ENCODE data around the gene C9orf152. TPM values are rescaled to one million over a fixed set of nuclear protein-coding genes. Genes with fewer than 3 reads are reported as not detected.
A peak's percentile ranks its signal among the peaks of the same experiment; 100 is the strongest.

The C9orf152 gene
- total and polyA plus RNA-seq, 2 of the 13 experiments (the other 11 are each of a cell fraction or from before 2014, with no cell fraction given) = 0.24 to 0.48 TPM

- TF ChIP-seq, protein P1, sequence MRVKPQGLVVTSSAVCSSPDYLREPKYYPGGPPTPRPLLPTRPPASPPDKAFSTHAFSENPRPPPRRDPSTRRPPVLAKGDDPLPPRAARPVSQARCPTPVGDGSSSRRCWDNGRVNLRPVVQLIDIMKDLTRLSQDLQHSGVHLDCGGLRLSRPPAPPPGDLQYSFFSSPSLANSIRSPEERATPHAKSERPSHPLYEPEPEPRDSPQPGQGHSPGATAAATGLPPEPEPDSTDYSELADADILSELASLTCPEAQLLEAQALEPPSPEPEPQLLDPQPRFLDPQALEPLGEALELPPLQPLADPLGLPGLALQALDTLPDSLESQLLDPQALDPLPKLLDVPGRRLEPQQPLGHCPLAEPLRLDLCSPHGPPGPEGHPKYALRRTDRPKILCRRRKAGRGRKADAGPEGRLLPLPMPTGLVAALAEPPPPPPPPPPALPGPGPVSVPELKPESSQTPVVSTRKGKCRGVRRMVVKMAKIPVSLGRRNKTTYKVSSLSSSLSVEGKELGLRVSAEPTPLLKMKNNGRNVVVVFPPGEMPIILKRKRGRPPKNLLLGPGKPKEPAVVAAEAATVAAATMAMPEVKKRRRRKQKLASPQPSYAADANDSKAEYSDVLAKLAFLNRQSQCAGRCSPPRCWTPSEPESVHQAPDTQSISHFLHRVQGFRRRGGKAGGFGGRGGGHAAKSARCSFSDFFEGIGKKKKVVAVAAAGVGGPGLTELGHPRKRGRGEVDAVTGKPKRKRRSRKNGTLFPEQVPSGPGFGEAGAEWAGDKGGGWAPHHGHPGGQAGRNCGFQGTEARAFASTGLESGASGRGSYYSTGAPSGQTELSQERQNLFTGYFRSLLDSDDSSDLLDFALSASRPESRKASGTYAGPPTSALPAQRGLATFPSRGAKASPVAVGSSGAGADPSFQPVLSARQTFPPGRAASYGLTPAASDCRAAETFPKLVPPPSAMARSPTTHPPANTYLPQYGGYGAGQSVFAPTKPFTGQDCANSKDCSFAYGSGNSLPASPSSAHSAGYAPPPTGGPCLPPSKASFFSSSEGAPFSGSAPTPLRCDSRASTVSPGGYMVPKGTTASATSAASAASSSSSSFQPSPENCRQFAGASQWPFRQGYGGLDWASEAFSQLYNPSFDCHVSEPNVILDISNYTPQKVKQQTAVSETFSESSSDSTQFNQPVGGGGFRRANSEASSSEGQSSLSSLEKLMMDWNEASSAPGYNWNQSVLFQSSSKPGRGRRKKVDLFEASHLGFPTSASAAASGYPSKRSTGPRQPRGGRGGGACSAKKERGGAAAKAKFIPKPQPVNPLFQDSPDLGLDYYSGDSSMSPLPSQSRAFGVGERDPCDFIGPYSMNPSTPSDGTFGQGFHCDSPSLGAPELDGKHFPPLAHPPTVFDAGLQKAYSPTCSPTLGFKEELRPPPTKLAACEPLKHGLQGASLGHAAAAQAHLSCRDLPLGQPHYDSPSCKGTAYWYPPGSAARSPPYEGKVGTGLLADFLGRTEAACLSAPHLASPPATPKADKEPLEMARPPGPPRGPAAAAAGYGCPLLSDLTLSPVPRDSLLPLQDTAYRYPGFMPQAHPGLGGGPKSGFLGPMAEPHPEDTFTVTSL (CRISPR knock-in tag; IDR thresholded peaks at IDR 0.05; ENCODE audit: borderline replicate concordance) = 0 out of 2 replicates have a peak, but pooled peaks have one; percentile 53
- TF ChIP-seq KLF13 (CRISPR knock-in tag; IDR thresholded peaks at IDR 0.05) = no peak
- no peak for TF ChIP-seq NAIF1 (CRISPR knock-in tag; IDR thresholded peaks at IDR 0.05; ENCODE audit: borderline replicate concordance)
- TF ChIP-seq FOXK1 (CRISPR knock-in tag; IDR thresholded peaks at IDR 0.05; ENCODE audit: borderline replicate concordance, low read depth) = peak; percentile 78; the same call in 1 of the 2 replicates
- TF ChIP-seq SOX5 (CRISPR knock-in tag; IDR thresholded peaks at IDR 0.05; ENCODE audit: borderline replicate concordance) = peak; percentile 73; the same call in 1 of the 2 replicates
- no peak for TF ChIP-seq KDM3A (CRISPR knock-in tag; IDR thresholded peaks at IDR 0.05; ENCODE audit: low read depth)
- TF ChIP-seq BATF2 (CRISPR knock-in tag; IDR thresholded peaks at IDR 0.05) = no peak
- no peak for TF ChIP-seq KLF16 (CRISPR knock-in tag; IDR thresholded peaks at IDR 0.05)
- TF ChIP-seq, protein P2, sequence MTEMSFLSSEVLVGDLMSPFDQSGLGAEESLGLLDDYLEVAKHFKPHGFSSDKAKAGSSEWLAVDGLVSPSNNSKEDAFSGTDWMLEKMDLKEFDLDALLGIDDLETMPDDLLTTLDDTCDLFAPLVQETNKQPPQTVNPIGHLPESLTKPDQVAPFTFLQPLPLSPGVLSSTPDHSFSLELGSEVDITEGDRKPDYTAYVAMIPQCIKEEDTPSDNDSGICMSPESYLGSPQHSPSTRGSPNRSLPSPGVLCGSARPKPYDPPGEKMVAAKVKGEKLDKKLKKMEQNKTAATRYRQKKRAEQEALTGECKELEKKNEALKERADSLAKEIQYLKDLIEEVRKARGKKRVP (CRISPR knock-in tag; IDR thresholded peaks at IDR 0.05) = no peak
- no peak for TF ChIP-seq MZF1 (CRISPR knock-in tag; IDR thresholded peaks at IDR 0.05; ENCODE audit: borderline replicate concordance)
- TF ChIP-seq SALL1 (CRISPR knock-in tag; IDR thresholded peaks at IDR 0.05) = peak; percentile 75
- TF ChIP-seq FOXO1 (CRISPR knock-in tag; IDR thresholded peaks at IDR 0.05) = peak; percentile 44; the same call in 1 of the 2 replicates
- TF ChIP-seq ZNF615 (CRISPR knock-in tag; IDR thresholded peaks at IDR 0.05; ENCODE audit: borderline replicate concordance) = no peak
- no peak for TF ChIP-seq ZNF274 (CRISPR knock-in tag; IDR thresholded peaks at IDR 0.05)
- 0 out of 2 replicates have a peak, but pooled peaks have one; percentile 26 for TF ChIP-seq RCOR2 (CRISPR knock-in tag; IDR thresholded peaks at IDR 0.05)
- TF ChIP-seq, protein P3, sequence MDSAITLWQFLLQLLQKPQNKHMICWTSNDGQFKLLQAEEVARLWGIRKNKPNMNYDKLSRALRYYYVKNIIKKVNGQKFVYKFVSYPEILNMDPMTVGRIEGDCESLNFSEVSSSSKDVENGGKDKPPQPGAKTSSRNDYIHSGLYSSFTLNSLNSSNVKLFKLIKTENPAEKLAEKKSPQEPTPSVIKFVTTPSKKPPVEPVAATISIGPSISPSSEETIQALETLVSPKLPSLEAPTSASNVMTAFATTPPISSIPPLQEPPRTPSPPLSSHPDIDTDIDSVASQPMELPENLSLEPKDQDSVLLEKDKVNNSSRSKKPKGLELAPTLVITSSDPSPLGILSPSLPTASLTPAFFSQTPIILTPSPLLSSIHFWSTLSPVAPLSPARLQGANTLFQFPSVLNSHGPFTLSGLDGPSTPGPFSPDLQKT (CRISPR knock-in tag; IDR thresholded peaks at IDR 0.05; ENCODE audit: borderline replicate concordance) = no peak
- no peak for TF ChIP-seq EEA1 (CRISPR knock-in tag; IDR thresholded peaks at IDR 0.05; ENCODE audit: borderline replicate concordance)
- TF ChIP-seq ZNF232 (CRISPR knock-in tag; IDR thresholded peaks at IDR 0.05; ENCODE audit: borderline replicate concordance) = no peak
- TF ChIP-seq ARHGAP35 (CRISPR knock-in tag; IDR thresholded peaks at IDR 0.05; ENCODE audit: borderline replicate concordance) = no peak
- no peak for TF ChIP-seq SIX1 (CRISPR knock-in tag; IDR thresholded peaks at IDR 0.05; ENCODE audit: borderline replicate concordance)
- no peak for TF ChIP-seq ZFP82 (CRISPR knock-in tag; IDR thresholded peaks at IDR 0.05; ENCODE audit: borderline replicate concordance)
- no peak for TF ChIP-seq ZSCAN21 (CRISPR knock-in tag; IDR thresholded peaks at IDR 0.05; ENCODE audit: borderline replicate concordance)
- no peak for TF ChIP-seq MIER2 (CRISPR knock-in tag; IDR thresholded peaks at IDR 0.05)
These were observed 19.0 kb downstream of the C9orf152 start (continued) for GRCh38 chr9:110188991-110189390.

Measured in HepG2 (cell line).